ENCODE data around the gene GPR78. TPM values are rescaled to one million over a fixed set of nuclear protein-coding genes. Genes with fewer than 3 reads are reported as not detected.

The GPR78 gene
- total RNA-seq, 1 donor from 2014 or later, result 0.16 TPM

DNA sequence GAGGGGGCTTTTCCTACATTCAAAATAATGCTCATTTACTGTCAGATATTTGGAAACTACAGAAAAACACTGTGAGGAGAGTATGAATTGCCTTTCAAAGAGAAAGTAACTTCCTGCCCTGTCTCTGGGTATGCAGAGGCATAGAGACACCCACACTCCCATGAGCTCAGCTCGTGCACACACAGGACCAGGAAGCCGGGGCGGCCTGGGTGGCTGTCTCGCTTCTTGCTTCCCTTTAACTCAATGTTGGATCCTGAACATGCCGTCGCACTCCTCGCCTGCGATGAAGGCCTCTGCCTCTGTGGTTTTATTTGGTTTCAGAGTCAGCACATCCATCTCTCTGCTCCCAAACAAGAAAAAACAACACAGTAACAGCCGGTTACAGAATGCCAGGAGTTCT, 40.1 kb upstream of the GPR78 start:
- Histone ChIP-seq H2AFZ (ENCODE audit: low read depth, low read length) (no peak overlapping the region), H3K4me2 (ENCODE audit: low read length) (no peak overlapping the region), H3K4me3 (ENCODE audit: insufficient read depth, low read depth, low read length) (no peak overlapping the region), H4K20me1 (ENCODE audit: insufficient read depth, low read length) (no peaks in the 10 kb centered on the region), H3K9me3 (ENCODE audit: insufficient read depth, low read depth, low read length) (no peaks in the 10 kb centered on the region), H3K36me3 (ENCODE audit: insufficient read depth, low read length) (no peaks in the 10 kb centered on the region), H3K27ac (ENCODE audit: low read depth, low read length) (no peak overlapping the region), H3K9ac (ENCODE audit: low read length) (no peak overlapping the region), H3K79me2 (ENCODE audit: insufficient read depth, low read length) (no peaks in the 10 kb centered on the region), H3K4me1 (ENCODE audit: insufficient read depth, low read length) (peaks cover 14% of the 10 kb centered on the region), H3K27me3 (ENCODE audit: insufficient read depth, low read length) (no peaks in the 10 kb centered on the region)
- peaks cover 3% of the 10 kb centered on the region for H3K9me3 Mint-ChIP-seq (ENCODE audit: unreplicated experiment)
- FAIRE-seq, result no peak
- H3K27ac Mint-ChIP-seq (ENCODE audit: unreplicated experiment), result no peak overlapping the region
- no peak for DNase-seq (ENCODE audit: low read depth)
- H3K36me3 Mint-ChIP-seq (ENCODE audit: low read depth, unreplicated experiment), result no peaks in the 10 kb centered on the region
- H3K4me1 Mint-ChIP-seq (ENCODE audit: low read depth, unreplicated experiment), result peaks cover 6% of the 10 kb centered on the region
- peaks cover 44% of the 10 kb centered on the region for H3K27me3 Mint-ChIP-seq (ENCODE audit: low read depth, unreplicated experiment)
- H3K4me3 Mint-ChIP-seq (ENCODE audit: unreplicated experiment), result no peak overlapping the region
- no peak for TF ChIP-seq EZH2 (IDR thresholded peaks at IDR 0.05; ENCODE audit: insufficient read depth, low read length)
- TF ChIP-seq, protein P1, sequence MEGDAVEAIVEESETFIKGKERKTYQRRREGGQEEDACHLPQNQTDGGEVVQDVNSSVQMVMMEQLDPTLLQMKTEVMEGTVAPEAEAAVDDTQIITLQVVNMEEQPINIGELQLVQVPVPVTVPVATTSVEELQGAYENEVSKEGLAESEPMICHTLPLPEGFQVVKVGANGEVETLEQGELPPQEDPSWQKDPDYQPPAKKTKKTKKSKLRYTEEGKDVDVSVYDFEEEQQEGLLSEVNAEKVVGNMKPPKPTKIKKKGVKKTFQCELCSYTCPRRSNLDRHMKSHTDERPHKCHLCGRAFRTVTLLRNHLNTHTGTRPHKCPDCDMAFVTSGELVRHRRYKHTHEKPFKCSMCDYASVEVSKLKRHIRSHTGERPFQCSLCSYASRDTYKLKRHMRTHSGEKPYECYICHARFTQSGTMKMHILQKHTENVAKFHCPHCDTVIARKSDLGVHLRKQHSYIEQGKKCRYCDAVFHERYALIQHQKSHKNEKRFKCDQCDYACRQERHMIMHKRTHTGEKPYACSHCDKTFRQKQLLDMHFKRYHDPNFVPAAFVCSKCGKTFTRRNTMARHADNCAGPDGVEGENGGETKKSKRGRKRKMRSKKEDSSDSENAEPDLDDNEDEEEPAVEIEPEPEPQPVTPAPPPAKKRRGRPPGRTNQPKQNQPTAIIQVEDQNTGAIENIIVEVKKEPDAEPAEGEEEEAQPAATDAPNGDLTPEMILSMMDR (IDR thresholded peaks at IDR 0.05; ENCODE audit: insufficient read depth, low read depth, low read length), result no peak

DNA sequence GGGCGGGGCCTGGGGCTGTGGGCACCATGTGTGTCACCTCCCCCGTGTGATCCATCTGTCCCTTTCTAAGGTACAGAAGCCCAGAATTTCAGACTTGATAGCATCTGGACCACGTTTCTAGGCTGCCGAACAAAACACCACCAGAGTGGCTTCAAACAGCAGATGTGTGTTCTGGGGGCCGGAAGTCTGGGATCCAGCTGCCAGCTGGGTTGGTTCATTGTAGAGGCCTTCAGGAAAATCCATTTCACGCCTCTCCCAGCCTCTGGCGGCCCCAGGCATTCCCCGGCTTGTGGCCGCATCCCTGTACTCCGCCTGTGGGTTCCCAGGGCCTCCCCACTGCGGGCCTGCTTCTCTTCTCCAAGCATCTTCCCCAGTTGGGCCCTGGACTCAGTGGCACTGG, 39.6 kb upstream of the GPR78 start:
- H2AFZ ChIP-seq (ENCODE audit: low read depth, low read length), result no peak overlapping the region
- no peaks in the 10 kb centered on the region for H3K36me3 ChIP-seq (ENCODE audit: insufficient read depth, low read length)
- no peak for DNase-seq (ENCODE audit: low read depth)
- Mint-ChIP-seq H3K27me3 (ENCODE audit: low read depth, unreplicated experiment) (peaks cover 45% of the 10 kb centered on the region), H3K36me3 (ENCODE audit: low read depth, unreplicated experiment) (no peaks in the 10 kb centered on the region), H3K4me3 (ENCODE audit: unreplicated experiment) (no peak overlapping the region), H3K27ac (ENCODE audit: unreplicated experiment) (no peak overlapping the region), H3K9me3 (ENCODE audit: unreplicated experiment) (no peaks in the 10 kb centered on the region), H3K4me1 (ENCODE audit: low read depth, unreplicated experiment) (peaks cover 6% of the 10 kb centered on the region)
- no peaks in the 10 kb centered on the region for H3K79me2 ChIP-seq (ENCODE audit: insufficient read depth, low read length)
- H4K20me1 ChIP-seq (ENCODE audit: insufficient read depth, low read length), result no peaks in the 10 kb centered on the region
- FAIRE-seq, result no peak
- H3K4me2 ChIP-seq (ENCODE audit: low read length), result no peak overlapping the region
- no peaks in the 10 kb centered on the region for H3K9me3 ChIP-seq (ENCODE audit: insufficient read depth, low read depth, low read length)
- H3K9ac ChIP-seq (ENCODE audit: low read length), result no peak overlapping the region
- no peaks in the 10 kb centered on the region for H3K27me3 ChIP-seq (ENCODE audit: insufficient read depth, low read length)
- TF ChIP-seq, protein P1 (IDR thresholded peaks at IDR 0.05; ENCODE audit: insufficient read depth, low read depth, low read length), result no peak
- no peak overlapping the region for H3K27ac ChIP-seq (ENCODE audit: low read depth, low read length)
- peaks cover 14% of the 10 kb centered on the region for H3K4me1 ChIP-seq (ENCODE audit: insufficient read depth, low read length)
- no peak overlapping the region for H3K4me3 ChIP-seq (ENCODE audit: insufficient read depth, low read depth, low read length)

DNA sequence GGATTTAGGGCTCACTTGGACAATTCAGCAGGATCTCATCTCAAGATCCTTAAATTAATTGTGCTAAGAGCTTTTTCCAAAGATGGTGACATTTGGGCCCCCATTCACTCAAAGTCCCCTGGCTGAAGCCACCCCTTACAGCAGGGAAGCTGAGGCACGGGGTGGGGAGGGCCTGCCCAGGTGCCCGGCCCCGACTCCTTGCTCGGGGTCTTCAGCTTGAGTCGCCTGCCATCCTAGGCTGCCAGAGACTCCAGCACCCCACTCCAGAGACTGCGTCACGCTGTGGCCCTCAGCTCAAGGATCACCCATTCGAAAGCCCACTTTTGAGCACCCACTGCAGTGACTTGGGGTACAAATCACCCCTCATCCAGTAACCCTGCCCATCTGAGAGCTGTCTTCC, 39.2 kb upstream of the GPR78 start:
- no peak for FAIRE-seq
- no peaks in the 10 kb centered on the region for H3K27me3 ChIP-seq (ENCODE audit: insufficient read depth, low read length)
- H3K9me3 Mint-ChIP-seq (ENCODE audit: unreplicated experiment), result no peaks in the 10 kb centered on the region
- no peak overlapping the region for H3K9ac ChIP-seq (ENCODE audit: low read length)
- H2AFZ ChIP-seq (ENCODE audit: low read depth, low read length), result no peak overlapping the region
- peaks cover 14% of the 10 kb centered on the region for H3K4me1 ChIP-seq (ENCODE audit: insufficient read depth, low read length)
- no peak overlapping the region for H3K4me3 ChIP-seq (ENCODE audit: insufficient read depth, low read depth, low read length)
- H3K4me1 Mint-ChIP-seq (ENCODE audit: low read depth, unreplicated experiment), result peaks cover 6% of the 10 kb centered on the region
- peaks cover 49% of the 10 kb centered on the region for H3K27me3 Mint-ChIP-seq (ENCODE audit: low read depth, unreplicated experiment)
- no peak overlapping the region for H3K4me2 ChIP-seq (ENCODE audit: low read length)
- H3K4me3 Mint-ChIP-seq (ENCODE audit: unreplicated experiment), result no peak overlapping the region
- no peak overlapping the region for H3K27ac Mint-ChIP-seq (ENCODE audit: unreplicated experiment)
- H3K36me3 ChIP-seq (ENCODE audit: insufficient read depth, low read length), result no peaks in the 10 kb centered on the region
- no peak overlapping the region for H3K27ac ChIP-seq (ENCODE audit: low read depth, low read length)
- no peaks in the 10 kb centered on the region for H4K20me1 ChIP-seq (ENCODE audit: insufficient read depth, low read length)
- no peaks in the 10 kb centered on the region for H3K9me3 ChIP-seq (ENCODE audit: insufficient read depth, low read depth, low read length)
- DNase-seq (ENCODE audit: low read depth), result no peak
- no peaks in the 10 kb centered on the region for H3K79me2 ChIP-seq (ENCODE audit: insufficient read depth, low read length)
- H3K36me3 Mint-ChIP-seq (ENCODE audit: low read depth, unreplicated experiment), result no peaks in the 10 kb centered on the region
- TF ChIP-seq, protein P1 (IDR thresholded peaks at IDR 0.05; ENCODE audit: insufficient read depth, low read depth, low read length), result no peak
- no peak for TF ChIP-seq EZH2 (IDR thresholded peaks at IDR 0.05; ENCODE audit: insufficient read depth, low read length)
